Measurements from ENCODE around the gene FRS2.

The FRS2 gene

DNA sequence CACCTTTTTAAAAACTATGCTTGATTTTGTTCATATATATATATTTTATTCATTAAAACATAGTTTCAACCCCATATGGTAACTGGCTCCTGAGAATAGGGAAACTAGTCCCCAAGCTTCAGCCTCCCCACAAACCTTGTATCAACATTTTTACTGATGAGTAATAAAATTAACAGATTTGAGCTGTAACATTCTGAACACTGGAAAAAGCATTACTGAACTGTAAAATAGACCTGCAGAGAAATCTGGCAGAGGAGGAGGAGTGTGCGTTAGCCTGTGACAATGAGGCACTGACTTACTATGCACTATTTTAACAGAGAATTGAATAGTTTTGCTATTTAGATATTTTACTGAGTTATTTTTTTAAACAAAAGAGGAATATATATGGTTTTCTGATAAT, 43.1 kb downstream of the FRS2 start:
- Histone ChIP-seq H3K27ac (replicated peaks) (no peak overlapping the region), H3K27me3 (ENCODE audit: insufficient read depth, poor library complexity, severe bottlenecking) (no peaks in the 10 kb centered on the region), H3K4me3 (replicated peaks; ENCODE audit: insufficient read depth, low read length) (no peak overlapping the region)
- no peak for TF ChIP-seq POLR2AphosphoS5 (IDR thresholded peaks at IDR 0.05; ENCODE audit: low read depth)
- TF ChIP-seq SPI1 (IDR thresholded peaks at IDR 0.05; ENCODE audit: borderline replicate concordance, low read depth): no peak
- TF ChIP-seq GABPA (IDR thresholded peaks at IDR 0.05; ENCODE audit: low read depth): no peak
- TF ChIP-seq, protein P1, sequence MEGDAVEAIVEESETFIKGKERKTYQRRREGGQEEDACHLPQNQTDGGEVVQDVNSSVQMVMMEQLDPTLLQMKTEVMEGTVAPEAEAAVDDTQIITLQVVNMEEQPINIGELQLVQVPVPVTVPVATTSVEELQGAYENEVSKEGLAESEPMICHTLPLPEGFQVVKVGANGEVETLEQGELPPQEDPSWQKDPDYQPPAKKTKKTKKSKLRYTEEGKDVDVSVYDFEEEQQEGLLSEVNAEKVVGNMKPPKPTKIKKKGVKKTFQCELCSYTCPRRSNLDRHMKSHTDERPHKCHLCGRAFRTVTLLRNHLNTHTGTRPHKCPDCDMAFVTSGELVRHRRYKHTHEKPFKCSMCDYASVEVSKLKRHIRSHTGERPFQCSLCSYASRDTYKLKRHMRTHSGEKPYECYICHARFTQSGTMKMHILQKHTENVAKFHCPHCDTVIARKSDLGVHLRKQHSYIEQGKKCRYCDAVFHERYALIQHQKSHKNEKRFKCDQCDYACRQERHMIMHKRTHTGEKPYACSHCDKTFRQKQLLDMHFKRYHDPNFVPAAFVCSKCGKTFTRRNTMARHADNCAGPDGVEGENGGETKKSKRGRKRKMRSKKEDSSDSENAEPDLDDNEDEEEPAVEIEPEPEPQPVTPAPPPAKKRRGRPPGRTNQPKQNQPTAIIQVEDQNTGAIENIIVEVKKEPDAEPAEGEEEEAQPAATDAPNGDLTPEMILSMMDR (IDR thresholded peaks at IDR 0.05; ENCODE audit: insufficient read depth, low read length): no peak
- TF ChIP-seq, protein P2, sequence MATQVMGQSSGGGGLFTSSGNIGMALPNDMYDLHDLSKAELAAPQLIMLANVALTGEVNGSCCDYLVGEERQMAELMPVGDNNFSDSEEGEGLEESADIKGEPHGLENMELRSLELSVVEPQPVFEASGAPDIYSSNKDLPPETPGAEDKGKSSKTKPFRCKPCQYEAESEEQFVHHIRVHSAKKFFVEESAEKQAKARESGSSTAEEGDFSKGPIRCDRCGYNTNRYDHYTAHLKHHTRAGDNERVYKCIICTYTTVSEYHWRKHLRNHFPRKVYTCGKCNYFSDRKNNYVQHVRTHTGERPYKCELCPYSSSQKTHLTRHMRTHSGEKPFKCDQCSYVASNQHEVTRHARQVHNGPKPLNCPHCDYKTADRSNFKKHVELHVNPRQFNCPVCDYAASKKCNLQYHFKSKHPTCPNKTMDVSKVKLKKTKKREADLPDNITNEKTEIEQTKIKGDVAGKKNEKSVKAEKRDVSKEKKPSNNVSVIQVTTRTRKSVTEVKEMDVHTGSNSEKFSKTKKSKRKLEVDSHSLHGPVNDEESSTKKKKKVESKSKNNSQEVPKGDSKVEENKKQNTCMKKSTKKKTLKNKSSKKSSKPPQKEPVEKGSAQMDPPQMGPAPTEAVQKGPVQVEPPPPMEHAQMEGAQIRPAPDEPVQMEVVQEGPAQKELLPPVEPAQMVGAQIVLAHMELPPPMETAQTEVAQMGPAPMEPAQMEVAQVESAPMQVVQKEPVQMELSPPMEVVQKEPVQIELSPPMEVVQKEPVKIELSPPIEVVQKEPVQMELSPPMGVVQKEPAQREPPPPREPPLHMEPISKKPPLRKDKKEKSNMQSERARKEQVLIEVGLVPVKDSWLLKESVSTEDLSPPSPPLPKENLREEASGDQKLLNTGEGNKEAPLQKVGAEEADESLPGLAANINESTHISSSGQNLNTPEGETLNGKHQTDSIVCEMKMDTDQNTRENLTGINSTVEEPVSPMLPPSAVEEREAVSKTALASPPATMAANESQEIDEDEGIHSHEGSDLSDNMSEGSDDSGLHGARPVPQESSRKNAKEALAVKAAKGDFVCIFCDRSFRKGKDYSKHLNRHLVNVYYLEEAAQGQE (IDR thresholded peaks at IDR 0.05; ENCODE audit: insufficient replicate concordance, low read depth): no peak
- no peak for DNase-seq (ENCODE audit: low read depth in 1 of 2, low spot score in 1 of 2)

DNA sequence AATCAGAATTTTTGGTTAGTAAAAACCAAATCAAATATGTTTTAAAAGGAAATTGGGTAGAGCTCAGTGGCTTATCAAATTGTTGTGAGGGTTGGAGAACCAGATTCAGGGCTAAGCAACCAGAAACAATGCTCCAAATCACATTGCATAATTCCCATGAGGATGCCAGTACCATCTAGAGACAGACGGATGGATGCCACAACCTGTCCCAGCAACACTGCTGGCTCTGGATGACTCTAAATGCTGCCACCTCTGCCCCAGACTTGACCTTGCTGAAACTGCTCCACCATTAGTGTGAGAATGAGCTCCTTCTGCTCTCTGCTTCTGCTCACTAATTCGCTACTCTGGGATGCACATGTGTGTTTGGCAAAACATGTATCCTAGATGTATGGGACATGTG, 43.9 kb downstream of the FRS2 start:
- Histone ChIP-seq H3K4me3 (replicated peaks; ENCODE audit: insufficient read depth, low read length) (no peak overlapping the region), H3K27me3 (ENCODE audit: insufficient read depth, poor library complexity, severe bottlenecking) (no peaks in the 10 kb centered on the region), H3K27ac (replicated peaks) (no peak overlapping the region)
- no peak for TF ChIP-seq POLR2AphosphoS5 (IDR thresholded peaks at IDR 0.05; ENCODE audit: low read depth)
- TF ChIP-seq, protein P1 (IDR thresholded peaks at IDR 0.05; ENCODE audit: insufficient read depth, low read length): no peak
- TF ChIP-seq SPI1 (IDR thresholded peaks at IDR 0.05; ENCODE audit: borderline replicate concordance, low read depth): no peak
- TF ChIP-seq, protein P2 (IDR thresholded peaks at IDR 0.05; ENCODE audit: insufficient replicate concordance, low read depth): no peak
- no peak for TF ChIP-seq GABPA (IDR thresholded peaks at IDR 0.05; ENCODE audit: low read depth)
- DNase-seq (ENCODE audit: low read depth in 1 of 2, low spot score in 1 of 2): no peak

DNA sequence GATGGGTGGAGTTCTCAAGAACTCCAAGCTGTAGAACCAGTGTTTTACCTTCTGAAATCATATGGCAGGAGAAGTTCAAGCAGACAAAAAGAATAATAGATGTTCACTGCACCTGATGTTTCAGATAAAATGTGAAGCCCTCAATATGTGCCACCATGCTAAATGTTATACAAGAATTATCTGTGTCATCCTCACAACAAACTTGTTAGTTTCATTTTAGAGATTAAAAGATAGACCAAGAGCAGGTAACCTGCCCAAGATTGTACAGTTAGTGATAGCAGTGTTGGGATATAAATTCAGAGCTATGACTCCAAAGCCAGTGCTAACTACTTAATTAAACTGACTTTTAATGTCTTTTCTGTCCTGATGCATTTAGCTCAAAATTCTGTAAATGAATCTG, 44.7 kb downstream of the FRS2 start:
- no peak for TF ChIP-seq SPI1 (IDR thresholded peaks at IDR 0.05; ENCODE audit: borderline replicate concordance, low read depth)
- TF ChIP-seq POLR2AphosphoS5 (IDR thresholded peaks at IDR 0.05; ENCODE audit: low read depth): no peak
- TF ChIP-seq, protein P2 (IDR thresholded peaks at IDR 0.05; ENCODE audit: insufficient replicate concordance, low read depth): no peak
- TF ChIP-seq, protein P1 (IDR thresholded peaks at IDR 0.05; ENCODE audit: insufficient read depth, low read length): no peak
- TF ChIP-seq GABPA (IDR thresholded peaks at IDR 0.05; ENCODE audit: low read depth): no peak

More for the DNA sequence above, 44.7 kb downstream of the FRS2 start:
- no peak overlapping the region for H3K27ac ChIP-seq (replicated peaks)
- H3K4me3 ChIP-seq (replicated peaks; ENCODE audit: insufficient read depth, low read length): no peak overlapping the region
- no peak for DNase-seq (ENCODE audit: low read depth in 1 of 2, low spot score in 1 of 2)
- no peaks in the 10 kb centered on the region for H3K27me3 ChIP-seq (ENCODE audit: insufficient read depth, poor library complexity, severe bottlenecking)
